ENCODE measurements around the gene NDUFA9. TPM values are rescaled to one million over a fixed set of nuclear protein-coding genes. Genes with fewer than 3 reads are reported as not detected.

The NDUFA9 gene
- total RNA-seq, 1 experiment from 2014 or later, result 97.8 TPM

DNA sequence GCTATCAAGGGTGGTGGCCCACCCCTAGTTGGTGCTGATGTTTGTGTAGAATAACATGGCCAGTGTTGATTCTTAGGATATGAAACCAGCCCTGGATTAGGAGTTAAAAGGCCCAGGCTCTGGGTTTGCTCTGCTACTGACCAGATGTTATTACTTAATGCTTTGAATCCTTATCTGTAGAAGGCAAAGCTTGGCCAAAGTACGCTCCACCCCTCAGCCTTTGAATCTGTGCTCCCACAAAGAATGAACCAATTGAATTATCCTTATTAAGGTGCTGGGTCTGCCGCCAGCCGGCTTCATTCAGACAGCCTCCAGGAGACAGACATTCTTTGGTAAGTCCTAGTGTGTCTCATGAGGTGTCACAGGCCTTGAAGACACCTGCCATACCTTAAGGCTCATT, 41.9 kb upstream of the NDUFA9 start:
- peaks cover 6% of the 10 kb centered on the region; the same call in 1 of the 2 replicates for H3K4me1 Mint-ChIP-seq
- no peak overlapping the region for H3K27ac Mint-ChIP-seq
- H3K4me3 Mint-ChIP-seq, result no peak overlapping the region
- TF ChIP-seq, protein P1, sequence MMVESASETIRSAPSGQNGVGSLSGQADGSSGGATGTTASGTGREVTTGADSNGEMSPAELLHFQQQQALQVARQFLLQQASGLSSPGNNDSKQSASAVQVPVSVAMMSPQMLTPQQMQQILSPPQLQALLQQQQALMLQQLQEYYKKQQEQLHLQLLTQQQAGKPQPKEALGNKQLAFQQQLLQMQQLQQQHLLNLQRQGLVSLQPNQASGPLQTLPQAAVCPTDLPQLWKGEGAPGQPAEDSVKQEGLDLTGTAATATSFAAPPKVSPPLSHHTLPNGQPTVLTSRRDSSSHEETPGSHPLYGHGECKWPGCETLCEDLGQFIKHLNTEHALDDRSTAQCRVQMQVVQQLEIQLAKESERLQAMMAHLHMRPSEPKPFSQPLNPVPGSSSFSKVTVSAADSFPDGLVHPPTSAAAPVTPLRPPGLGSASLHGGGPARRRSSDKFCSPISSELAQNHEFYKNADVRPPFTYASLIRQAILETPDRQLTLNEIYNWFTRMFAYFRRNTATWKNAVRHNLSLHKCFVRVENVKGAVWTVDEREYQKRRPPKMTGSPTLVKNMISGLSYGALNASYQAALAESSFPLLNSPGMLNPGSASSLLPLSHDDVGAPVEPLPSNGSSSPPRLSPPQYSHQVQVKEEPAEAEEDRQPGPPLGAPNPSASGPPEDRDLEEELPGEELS (CRISPR knock-in tag; IDR thresholded peaks at IDR 0.05), result no peak
- TF ChIP-seq, protein P2, sequence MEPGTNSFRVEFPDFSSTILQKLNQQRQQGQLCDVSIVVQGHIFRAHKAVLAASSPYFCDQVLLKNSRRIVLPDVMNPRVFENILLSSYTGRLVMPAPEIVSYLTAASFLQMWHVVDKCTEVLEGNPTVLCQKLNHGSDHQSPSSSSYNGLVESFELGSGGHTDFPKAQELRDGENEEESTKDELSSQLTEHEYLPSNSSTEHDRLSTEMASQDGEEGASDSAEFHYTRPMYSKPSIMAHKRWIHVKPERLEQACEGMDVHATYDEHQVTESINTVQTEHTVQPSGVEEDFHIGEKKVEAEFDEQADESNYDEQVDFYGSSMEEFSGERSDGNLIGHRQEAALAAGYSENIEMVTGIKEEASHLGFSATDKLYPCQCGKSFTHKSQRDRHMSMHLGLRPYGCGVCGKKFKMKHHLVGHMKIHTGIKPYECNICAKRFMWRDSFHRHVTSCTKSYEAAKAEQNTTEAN (CRISPR knock-in tag; IDR thresholded peaks at IDR 0.05), result no peak
- TF ChIP-seq JAZF1 (CRISPR knock-in tag; IDR thresholded peaks at IDR 0.05) (no peak), ATF1 (CRISPR knock-in tag; IDR thresholded peaks at IDR 0.05) (no peak), RORB (CRISPR knock-in tag; IDR thresholded peaks at IDR 0.05) (no peak)
- TF ChIP-seq, protein P3, sequence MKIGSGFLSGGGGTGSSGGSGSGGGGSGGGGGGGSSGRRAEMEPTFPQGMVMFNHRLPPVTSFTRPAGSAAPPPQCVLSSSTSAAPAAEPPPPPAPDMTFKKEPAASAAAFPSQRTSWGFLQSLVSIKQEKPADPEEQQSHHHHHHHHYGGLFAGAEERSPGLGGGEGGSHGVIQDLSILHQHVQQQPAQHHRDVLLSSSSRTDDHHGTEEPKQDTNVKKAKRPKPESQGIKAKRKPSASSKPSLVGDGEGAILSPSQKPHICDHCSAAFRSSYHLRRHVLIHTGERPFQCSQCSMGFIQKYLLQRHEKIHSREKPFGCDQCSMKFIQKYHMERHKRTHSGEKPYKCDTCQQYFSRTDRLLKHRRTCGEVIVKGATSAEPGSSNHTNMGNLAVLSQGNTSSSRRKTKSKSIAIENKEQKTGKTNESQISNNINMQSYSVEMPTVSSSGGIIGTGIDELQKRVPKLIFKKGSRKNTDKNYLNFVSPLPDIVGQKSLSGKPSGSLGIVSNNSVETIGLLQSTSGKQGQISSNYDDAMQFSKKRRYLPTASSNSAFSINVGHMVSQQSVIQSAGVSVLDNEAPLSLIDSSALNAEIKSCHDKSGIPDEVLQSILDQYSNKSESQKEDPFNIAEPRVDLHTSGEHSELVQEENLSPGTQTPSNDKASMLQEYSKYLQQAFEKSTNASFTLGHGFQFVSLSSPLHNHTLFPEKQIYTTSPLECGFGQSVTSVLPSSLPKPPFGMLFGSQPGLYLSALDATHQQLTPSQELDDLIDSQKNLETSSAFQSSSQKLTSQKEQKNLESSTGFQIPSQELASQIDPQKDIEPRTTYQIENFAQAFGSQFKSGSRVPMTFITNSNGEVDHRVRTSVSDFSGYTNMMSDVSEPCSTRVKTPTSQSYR (CRISPR knock-in tag; IDR thresholded peaks at IDR 0.05), result no peak
- TF ChIP-seq, protein P4, sequence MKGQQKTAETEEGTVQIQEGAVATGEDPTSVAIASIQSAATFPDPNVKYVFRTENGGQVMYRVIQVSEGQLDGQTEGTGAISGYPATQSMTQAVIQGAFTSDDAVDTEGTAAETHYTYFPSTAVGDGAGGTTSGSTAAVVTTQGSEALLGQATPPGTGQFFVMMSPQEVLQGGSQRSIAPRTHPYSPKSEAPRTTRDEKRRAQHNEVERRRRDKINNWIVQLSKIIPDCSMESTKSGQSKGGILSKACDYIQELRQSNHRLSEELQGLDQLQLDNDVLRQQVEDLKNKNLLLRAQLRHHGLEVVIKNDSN (CRISPR knock-in tag; IDR thresholded peaks at IDR 0.05), result no peak
- no peaks in the 10 kb centered on the region for H3K36me3 Mint-ChIP-seq
- no peaks in the 10 kb centered on the region for H3K9me3 Mint-ChIP-seq
- DNase-seq (ENCODE audit: low spot score) (no peak), ATAC-seq (no peak)
- peaks cover 13% of the 10 kb centered on the region for H3K27me3 Mint-ChIP-seq (ENCODE audit: low read depth)
- ChIA-PET CTCF (no interaction called here), POLR2A (no interaction called here)

DNA sequence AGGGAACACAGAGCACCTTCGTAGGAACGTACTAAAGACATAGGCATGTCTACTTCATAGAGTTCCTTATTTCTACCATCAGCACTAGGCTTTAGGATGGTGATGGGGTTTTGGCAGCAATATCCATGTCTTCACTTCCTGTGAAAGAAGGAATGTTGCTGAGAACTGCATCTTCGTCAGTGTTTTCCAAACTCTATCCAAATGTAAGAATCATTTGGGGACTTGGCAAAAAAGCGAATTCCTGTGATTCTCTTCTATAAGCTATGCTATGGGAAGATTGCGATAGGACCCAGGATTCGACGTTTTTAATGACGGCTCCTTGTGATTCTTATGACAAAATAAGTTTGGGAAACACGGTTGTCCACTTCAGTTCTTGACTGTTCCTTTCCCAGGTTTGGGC, 39.8 kb upstream of the NDUFA9 start:
- DNase-seq (ENCODE audit: low spot score) (no peak), ATAC-seq (no peak)
- Mint-ChIP-seq H3K4me3 (no peak overlapping the region), H3K36me3 (peaks cover 5% of the 10 kb centered on the region; the same call in 1 of the 2 replicates), H3K9me3 (no peaks in the 10 kb centered on the region), H3K27me3 (ENCODE audit: low read depth) (no peaks in the 10 kb centered on the region), H3K4me1 (peaks cover 6% of the 10 kb centered on the region; the same call in 1 of the 2 replicates), H3K27ac (no peak overlapping the region)
- CTCF ChIA-PET, result interaction anchor here (1.2 kb wide), 1 partner anchor 22 kb away, joined by 3 read pairs; no protein-coding TSS in a partner anchor
- POLR2A ChIA-PET, result no interaction called here
- TF ChIP-seq NFATC4 (CRISPR knock-in tag; IDR thresholded peaks at IDR 0.05) (no peak), ETV6 (CRISPR knock-in tag; IDR thresholded peaks at IDR 0.05) (no peak), CREM (CRISPR knock-in tag; IDR thresholded peaks at IDR 0.05) (no peak), NFYB (CRISPR knock-in tag; conservative IDR thresholded peaks at IDR 0.05; ENCODE audit: low read depth) (no peak), ZNF263 (CRISPR knock-in tag; IDR thresholded peaks at IDR 0.05; ENCODE audit: low read depth) (no peak), HMGA2 (CRISPR knock-in tag; IDR thresholded peaks at IDR 0.05) (no peak), FOXK1 (CRISPR knock-in tag; IDR thresholded peaks at IDR 0.05) (no peak), KAT7 (CRISPR knock-in tag; IDR thresholded peaks at IDR 0.05; ENCODE audit: borderline replicate concordance) (no peak), ELF4 (CRISPR knock-in tag; IDR thresholded peaks at IDR 0.05; ENCODE audit: low read depth) (no peak), IRF2 (CRISPR knock-in tag; IDR thresholded peaks at IDR 0.05; ENCODE audit: borderline replicate concordance, low read depth) (no peak)
- TF ChIP-seq, protein P5, sequence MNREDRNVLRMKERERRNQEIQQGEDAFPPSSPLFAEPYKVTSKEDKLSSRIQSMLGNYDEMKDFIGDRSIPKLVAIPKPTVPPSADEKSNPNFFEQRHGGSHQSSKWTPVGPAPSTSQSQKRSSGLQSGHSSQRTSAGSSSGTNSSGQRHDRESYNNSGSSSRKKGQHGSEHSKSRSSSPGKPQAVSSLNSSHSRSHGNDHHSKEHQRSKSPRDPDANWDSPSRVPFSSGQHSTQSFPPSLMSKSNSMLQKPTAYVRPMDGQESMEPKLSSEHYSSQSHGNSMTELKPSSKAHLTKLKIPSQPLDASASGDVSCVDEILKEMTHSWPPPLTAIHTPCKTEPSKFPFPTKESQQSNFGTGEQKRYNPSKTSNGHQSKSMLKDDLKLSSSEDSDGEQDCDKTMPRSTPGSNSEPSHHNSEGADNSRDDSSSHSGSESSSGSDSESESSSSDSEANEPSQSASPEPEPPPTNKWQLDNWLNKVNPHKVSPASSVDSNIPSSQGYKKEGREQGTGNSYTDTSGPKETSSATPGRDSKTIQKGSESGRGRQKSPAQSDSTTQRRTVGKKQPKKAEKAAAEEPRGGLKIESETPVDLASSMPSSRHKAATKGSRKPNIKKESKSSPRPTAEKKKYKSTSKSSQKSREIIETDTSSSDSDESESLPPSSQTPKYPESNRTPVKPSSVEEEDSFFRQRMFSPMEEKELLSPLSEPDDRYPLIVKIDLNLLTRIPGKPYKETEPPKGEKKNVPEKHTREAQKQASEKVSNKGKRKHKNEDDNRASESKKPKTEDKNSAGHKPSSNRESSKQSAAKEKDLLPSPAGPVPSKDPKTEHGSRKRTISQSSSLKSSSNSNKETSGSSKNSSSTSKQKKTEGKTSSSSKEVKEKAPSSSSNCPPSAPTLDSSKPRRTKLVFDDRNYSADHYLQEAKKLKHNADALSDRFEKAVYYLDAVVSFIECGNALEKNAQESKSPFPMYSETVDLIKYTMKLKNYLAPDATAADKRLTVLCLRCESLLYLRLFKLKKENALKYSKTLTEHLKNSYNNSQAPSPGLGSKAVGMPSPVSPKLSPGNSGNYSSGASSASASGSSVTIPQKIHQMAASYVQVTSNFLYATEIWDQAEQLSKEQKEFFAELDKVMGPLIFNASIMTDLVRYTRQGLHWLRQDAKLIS (CRISPR knock-in tag; IDR thresholded peaks at IDR 0.05; ENCODE audit: borderline replicate concordance), result no peak
- TF ChIP-seq, protein P6, sequence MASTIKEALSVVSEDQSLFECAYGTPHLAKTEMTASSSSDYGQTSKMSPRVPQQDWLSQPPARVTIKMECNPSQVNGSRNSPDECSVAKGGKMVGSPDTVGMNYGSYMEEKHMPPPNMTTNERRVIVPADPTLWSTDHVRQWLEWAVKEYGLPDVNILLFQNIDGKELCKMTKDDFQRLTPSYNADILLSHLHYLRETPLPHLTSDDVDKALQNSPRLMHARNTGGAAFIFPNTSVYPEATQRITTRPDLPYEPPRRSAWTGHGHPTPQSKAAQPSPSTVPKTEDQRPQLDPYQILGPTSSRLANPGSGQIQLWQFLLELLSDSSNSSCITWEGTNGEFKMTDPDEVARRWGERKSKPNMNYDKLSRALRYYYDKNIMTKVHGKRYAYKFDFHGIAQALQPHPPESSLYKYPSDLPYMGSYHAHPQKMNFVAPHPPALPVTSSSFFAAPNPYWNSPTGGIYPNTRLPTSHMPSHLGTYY (CRISPR knock-in tag; IDR thresholded peaks at IDR 0.05), result no peak
- TF ChIP-seq, protein P7, sequence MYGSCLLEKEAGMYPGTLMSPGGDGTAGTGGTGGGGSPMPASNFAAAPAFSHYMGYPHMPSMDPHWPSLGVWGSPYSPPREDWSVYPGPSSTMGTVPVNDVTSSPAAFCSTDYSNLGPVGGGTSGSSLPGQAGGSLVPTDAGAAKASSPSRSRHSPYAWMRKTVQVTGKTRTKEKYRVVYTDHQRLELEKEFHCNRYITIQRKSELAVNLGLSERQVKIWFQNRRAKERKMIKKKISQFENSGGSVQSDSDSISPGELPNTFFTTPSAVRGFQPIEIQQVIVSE (CRISPR knock-in tag; IDR thresholded peaks at IDR 0.05; ENCODE audit: borderline replicate concordance), result no peak
- TF ChIP-seq, protein P8, sequence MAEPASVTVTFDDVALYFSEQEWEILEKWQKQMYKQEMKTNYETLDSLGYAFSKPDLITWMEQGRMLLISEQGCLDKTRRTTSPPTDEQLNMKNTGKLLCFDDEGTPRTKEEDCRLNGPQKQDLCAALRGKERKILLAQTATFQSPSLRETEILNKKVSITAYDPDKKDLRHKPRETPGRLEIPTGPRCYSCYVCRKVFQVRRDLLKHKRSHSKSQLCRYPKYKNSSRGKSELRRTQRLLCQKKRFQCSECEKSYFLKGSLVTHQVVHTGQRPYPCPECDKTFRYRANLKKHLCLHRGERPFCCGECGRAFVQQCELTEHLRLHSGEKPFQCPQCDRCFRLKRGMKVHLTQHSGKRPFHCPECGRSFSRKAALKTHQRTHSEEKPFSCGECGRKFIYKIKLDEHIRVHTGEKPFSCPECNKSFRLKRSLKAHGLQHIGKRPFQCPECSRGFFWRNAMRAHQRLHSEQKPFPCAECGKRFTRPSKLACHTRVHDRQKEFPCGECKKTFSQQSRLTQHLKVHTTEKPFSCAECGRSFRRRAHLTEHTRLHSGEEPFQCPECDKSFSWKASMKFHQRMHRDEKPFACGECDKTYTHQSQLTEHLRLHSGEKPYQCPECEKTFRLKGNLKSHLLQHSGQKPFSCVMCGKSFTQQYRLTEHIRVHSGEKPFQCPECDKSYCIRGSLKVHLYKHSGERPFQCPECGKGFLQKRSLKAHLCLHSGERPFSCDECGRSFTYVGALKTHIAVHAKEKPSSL (CRISPR knock-in tag; conservative IDR thresholded peaks at IDR 0.05), result no peak

All from WTC11 (cell line).